GM10248 (cell line): ENCODE measurements around the gene PPP1R12C.

ENCODE experiments used
- CTCF ChIA-PET: fragments of 300-600 bp; sonication (Branson Sonifier 250); formaldehyde crosslinking; extraction: SDS; loops from one replicate; lab custom pipeline; 2021; ENCODE audit warnings: antibody characterized with exemption; lab: Yijun Ruan, JAX
- POLR2A ChIA-PET: fragments of 350-650 bp; sonication (Branson Sonifier 250); formaldehyde crosslinking; extraction: SDS; loops from one replicate; lab custom pipeline; 2020; ENCODE audit warnings: antibody characterized with exemption; lab: Yijun Ruan, JAX
- DNase-seq: peaks from one replicate; pipeline ENCODE4 v3.0.0; 2012; ENCODE audit errors: extremely low spot score
- CTCF ChIP-seq: IDR thresholded peaks from 2 replicates; pipeline ENCODE4 v1.5.1; 2012; ENCODE audit warnings: mild to moderate bottlenecking, low read depth; ENCODE audit errors: extremely low read depth, missing control alignments, control extremely low read depth

Gene PPP1R12C

DNA sequence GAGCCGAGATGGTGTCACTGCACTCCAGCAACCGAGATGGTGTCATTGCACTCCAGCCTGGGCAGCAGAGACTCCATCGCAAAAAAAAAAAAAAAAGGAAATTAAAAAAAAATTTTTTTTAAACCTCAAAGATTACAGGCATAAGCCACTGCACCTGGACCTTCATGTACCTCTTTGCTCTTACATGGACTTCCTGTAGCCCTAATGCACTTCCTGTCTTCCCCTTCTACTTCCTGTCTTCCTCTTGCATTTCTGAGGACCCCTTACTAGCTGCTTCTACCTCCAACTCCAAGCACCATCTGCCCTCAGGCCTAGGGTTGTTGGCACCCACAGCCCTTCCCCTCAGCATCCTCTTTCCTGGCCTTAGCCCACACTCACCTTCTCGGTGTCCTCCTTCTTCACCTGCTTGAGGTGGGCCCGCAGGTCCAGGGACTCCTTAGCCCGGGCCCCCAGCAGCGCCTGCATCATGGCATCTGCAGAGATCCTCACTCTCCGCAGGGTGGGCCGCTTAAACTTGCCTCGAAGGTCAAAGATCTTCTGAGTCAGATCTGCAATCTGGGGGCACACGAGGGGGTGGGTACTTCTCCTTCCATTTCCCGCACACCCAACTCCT is 36.3 kb upstream of the PPP1R12C start:
- CTCF ChIA-PET: interaction anchor here (1.6 to 2.1 kb wide), 2 partner anchors 13 to 21 kb away, joined by 4 to 8 read pairs; no protein-coding TSS in a partner anchor
- DNase-seq: no peak
- POLR2A ChIA-PET: no interaction called here
- TF ChIP-seq CTCF: no peak

DNA sequence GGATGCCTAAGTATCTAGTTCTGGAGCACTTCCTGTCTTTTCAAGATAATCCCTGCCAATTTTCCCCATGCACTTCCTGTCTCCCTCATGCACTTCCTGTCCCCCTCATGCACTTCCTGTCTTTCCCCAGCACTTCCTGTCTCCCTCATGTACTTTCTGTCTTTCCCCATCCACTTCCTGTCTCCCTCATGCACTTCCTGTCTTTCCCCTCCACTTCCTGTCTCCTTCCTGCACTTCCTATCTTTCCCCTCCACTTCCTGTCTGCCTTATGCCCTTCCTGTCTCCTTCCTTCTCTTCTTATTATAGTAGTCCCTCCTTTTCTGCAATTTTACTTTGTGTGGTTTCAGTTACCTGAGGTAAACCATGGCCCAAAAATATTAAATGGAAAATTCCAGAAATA is 34.6 kb upstream of the PPP1R12C start:
- ChIA-PET POLR2A (no interaction called here), CTCF (interaction anchor here (0.9 to 2.2 kb wide), 3 partner anchors 8 to 13 kb away, joined by 3 to 11 read pairs (median 11); no protein-coding TSS in a partner anchor)
- TF ChIP-seq CTCF: no peak
- no peak for DNase-seq

DNA sequence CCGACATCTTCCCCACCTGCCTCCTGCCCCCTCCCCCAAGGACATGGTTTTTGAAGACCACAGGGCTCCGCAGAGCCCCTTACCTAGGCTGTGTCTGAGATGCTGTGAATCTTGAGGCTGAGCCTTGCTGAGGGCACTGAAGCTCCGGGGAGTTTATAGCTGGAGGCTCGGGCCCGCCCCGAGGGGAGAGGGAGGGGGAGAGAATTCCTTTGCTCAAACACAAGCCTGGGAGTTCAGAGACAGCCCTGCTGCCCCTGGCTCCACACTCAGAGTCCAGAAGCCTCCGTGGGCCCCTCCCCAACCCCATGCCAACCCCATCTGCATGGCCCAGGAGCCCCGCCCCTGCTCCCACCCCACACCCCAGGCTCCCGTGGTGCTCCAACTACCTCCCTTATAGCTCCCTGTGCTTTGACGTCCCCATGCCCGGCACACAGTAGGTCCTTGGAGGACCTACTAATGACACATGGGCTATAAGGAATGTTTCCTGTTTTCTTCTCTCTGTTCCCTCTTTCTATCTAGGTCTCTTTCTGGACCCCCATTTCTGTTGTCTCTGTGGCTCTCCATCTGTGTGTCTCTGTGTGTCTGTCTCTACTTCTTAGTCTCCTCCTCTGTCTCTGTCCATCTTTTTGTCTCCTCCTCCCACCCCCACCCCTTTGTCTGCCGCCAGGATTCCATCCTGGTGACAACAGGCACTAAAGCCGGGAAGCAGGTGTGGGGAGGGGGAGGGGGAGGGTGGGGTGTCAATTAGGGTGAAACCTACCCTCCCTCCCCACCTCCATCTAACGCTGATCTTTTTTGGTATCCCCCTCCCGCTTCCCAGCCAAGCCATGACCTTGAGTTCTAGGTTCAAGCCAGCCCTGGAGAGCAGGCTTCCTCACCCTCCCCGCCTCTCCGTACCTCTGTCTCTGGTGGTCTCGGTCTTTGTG is 31.9 kb upstream of the PPP1R12C start, which contains the start of gene TNNT1:
Gene TNNT1, minus strand, starts transcription at position 129 of the 926 bp plus-strand sequence. CDS start 2,049 bp downstream, outside the sequence.
- DNase-seq: no peak
- CTCF ChIA-PET: interaction anchor here (1.2 kb wide), 1 partner anchor 13 kb away, joined by 3 read pairs; no protein-coding TSS in a partner anchor
- POLR2A ChIA-PET: no interaction called here
- TF ChIP-seq CTCF: no peak

DNA sequence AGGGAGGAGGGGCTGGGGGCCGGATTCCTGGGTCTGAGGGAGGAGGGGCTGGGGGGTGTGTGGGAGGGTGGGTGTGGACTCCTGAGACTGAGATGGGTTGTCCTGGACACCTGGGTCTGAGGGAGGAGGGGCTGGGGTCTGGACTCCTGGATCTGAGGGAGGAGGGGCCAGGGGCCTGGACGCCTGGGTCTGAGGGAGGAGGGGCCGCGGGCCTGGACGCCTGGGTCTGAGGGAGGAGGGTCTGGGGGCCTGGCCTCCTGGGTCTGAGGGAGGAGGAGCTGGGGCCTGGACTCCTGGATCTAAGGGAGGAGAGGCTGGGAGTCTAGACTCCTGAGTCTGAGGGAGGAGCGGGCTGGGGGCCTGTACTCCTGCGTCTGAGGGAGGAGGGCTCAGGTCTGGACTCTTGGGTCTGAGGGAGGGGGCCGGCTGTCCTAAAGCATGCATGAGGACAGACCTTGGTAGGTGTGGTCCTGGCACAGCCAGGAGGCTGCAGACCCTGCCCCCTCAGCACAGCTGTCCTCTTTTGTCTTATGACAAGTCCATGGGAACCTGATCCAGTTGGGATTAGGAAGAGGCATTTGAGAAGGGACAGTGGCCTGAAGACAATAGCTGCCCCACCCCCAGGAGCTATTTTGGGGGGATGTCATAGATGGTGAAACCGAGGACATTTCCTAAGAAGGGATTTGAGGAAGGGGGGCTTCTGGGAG is 30.3 kb upstream of the PPP1R12C start:
- DNase-seq: no peak
- CTCF ChIA-PET: interaction anchor here (0.9 to 1.7 kb wide), 5 partner anchors 11 to 237 kb away, joined by 3 to 10 read pairs (median 3); partner anchors contain the start of gene TMEM238
- TF ChIP-seq CTCF: no peak
- POLR2A ChIA-PET: no interaction called here

DNA sequence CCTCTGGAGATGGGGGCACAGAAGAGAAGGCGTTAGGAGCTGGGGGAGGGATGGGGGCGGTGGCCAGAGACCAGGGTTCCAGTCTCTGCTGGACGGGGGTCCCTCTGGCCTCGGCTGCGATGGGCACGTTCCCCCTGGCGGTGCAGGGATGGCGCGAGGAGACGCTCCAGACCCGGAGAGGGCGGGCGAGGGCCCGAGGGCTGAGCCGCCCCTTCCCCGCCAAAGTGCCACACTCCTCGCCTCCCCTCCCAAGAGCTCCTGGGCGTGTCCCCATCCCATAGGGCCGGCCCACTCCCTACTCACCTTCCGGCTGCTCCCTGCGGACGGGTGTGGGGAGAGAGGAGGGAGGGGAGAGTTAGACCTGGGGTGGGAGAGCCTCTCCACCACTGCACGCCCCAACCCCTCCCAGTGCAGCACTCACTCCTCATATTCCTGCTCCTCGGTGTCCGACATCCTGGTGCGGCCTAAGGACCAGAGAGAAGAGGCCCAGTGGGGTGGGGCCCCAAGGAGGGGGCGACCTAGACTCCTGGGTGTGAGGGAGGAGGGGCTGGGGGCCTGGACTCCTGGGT is 29.4 kb upstream of the PPP1R12C start:
- ChIA-PET CTCF (interaction anchor here (0.9 to 1.7 kb wide), 6 partner anchors 10 to 238 kb away, joined by 3 to 10 read pairs (median 3); partner anchors contain the start of gene TMEM238), POLR2A (interaction anchor here (0.6 kb wide), 1 partner anchor 164 kb away, joined by 3 read pairs; no protein-coding TSS in a partner anchor)
- TF ChIP-seq CTCF: no peak
- peak; percentile 31 for DNase-seq
